HEK293T (cell line): Measurements from ENCODE around the gene CHRND.

ENCODE experiments used
- CTCF ChIA-PET: fragments of 350-600 bp; formaldehyde crosslinking; extraction: SDS; loops from one replicate; lab custom pipeline; 2021; ENCODE audit warnings: antibody characterized with exemption, inconsistent platforms; lab: Yijun Ruan, JAX
- POLR2A ChIA-PET: fragments of 350-600 bp; formaldehyde crosslinking; extraction: SDS; loops from one replicate; lab custom pipeline; 2020; ENCODE audit warnings: antibody characterized with exemption, inconsistent platforms; lab: Yijun Ruan, JAX
- DNase-seq: peaks from one replicate; pipeline ENCODE4 v3.0.0; 2012; ENCODE audit warnings: mixed read lengths; ENCODE audit errors: extremely low spot score
- ARNT ChIP-seq: fragments of 450-650 bp; IDR thresholded peaks from 2 replicates; pipeline ENCODE4 v1.6.1; 2017; ENCODE audit warnings: mild to moderate bottlenecking
- BHLHE40 ChIP-seq: fragments of 450-650 bp; IDR thresholded peaks from 2 replicates; pipeline ENCODE4 v1.6.1; 2016; ENCODE audit warnings: mild to moderate bottlenecking, moderate library complexity, borderline replicate concordance
- CTBP1 ChIP-seq: fragments of 450-650 bp; IDR thresholded peaks from 2 replicates; pipeline ENCODE4 v1.6.1; 2016; ENCODE audit warnings: borderline replicate concordance
- ELF4 ChIP-seq: fragments of 450-650 bp; IDR thresholded peaks from 2 replicates; pipeline ENCODE4 v1.6.1; 2017; ENCODE audit warnings: antibody characterized with exemption
- FOXA1 ChIP-seq: fragments of 450-650 bp; IDR thresholded peaks from 2 replicates; pipeline ENCODE4 v1.6.1; 2016; ENCODE audit warnings: mild to moderate bottlenecking
- FOXK2 ChIP-seq: fragments of 450-650 bp; IDR thresholded peaks from 2 replicates; pipeline ENCODE4 v1.6.1; 2016; ENCODE audit warnings: mild to moderate bottlenecking
- FOXM1 ChIP-seq: fragments of 450-650 bp; IDR thresholded peaks from 2 replicates; pipeline ENCODE4 v1.6.1; 2017; ENCODE audit warnings: mild to moderate bottlenecking, borderline replicate concordance
- HDGF ChIP-seq: fragments of 450-650 bp; IDR thresholded peaks from 2 replicates; pipeline ENCODE4 v1.6.1; 2017; ENCODE audit warnings: antibody characterized with exemption, borderline replicate concordance
- L3MBTL2 ChIP-seq: fragments of 450-650 bp; conservative IDR thresholded peaks from 2 replicates; pipeline ENCODE4 v1.6.1; 2016; ENCODE audit warnings: mild to moderate bottlenecking
- LEF1 ChIP-seq: fragments of 450-650 bp; IDR thresholded peaks from 2 replicates; pipeline ENCODE4 v1.6.1; 2017; ENCODE audit warnings: mild to moderate bottlenecking, borderline replicate concordance
- NFRKB ChIP-seq: fragments of 450-650 bp; IDR thresholded peaks from 2 replicates; pipeline ENCODE4 v1.6.1; 2016; ENCODE audit warnings: mild to moderate bottlenecking, moderate library complexity
- SP1 ChIP-seq: fragments of 450-650 bp; IDR thresholded peaks from 2 replicates; pipeline ENCODE4 v1.6.1; 2017
- SUZ12 ChIP-seq: fragments of 450-650 bp; IDR thresholded peaks from 2 replicates; pipeline ENCODE4 v1.6.1; 2016; ENCODE audit warnings: mild to moderate bottlenecking
- TARDBP ChIP-seq: fragments of 450-650 bp; IDR thresholded peaks from 2 replicates; pipeline ENCODE4 v1.6.1; 2016
- ZNF384 ChIP-seq: fragments of 450-650 bp; IDR thresholded peaks from 2 replicates; pipeline ENCODE4 v1.6.1; 2016
- TF ChIP-seq, protein P1 (sequence below): fragments of 450-650 bp; IDR thresholded peaks from 2 replicates; pipeline ENCODE4 v1.6.1; 2016

Gene CHRND

DNA sequence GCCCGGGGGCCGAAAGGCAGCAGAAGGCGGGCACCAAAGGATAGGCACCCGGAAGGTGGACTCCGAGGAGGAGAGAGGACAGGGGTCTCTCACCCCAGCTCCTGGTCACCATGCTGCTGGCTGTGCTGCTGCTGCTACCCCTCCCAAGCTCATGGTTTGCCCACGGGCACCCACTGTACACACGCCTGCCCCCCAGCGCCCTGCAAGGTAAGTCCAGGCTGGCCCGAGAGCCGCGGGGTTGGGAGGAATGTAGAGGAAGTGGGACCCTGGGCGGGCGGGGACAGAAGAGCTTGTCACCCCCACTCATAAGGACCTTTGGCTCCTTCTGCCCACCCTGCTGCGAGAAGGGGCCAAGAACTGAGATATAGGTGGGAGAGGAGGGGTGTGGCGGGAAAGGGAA, 5.5 kb upstream of the CHRND start:
- TF ChIP-seq BHLHE40 (no peak), SP1 (no peak), ARNT (no peak), HDGF (no peak), NFRKB (no peak), SUZ12 (no peak), FOXM1 (no peak), ELF4 (no peak), FOXK2 (no peak), ZNF384 (no peak), CTBP1 (no peak), TARDBP (no peak), L3MBTL2 (no peak), LEF1 (no peak), FOXA1 (no peak)
- TF ChIP-seq, protein P1, sequence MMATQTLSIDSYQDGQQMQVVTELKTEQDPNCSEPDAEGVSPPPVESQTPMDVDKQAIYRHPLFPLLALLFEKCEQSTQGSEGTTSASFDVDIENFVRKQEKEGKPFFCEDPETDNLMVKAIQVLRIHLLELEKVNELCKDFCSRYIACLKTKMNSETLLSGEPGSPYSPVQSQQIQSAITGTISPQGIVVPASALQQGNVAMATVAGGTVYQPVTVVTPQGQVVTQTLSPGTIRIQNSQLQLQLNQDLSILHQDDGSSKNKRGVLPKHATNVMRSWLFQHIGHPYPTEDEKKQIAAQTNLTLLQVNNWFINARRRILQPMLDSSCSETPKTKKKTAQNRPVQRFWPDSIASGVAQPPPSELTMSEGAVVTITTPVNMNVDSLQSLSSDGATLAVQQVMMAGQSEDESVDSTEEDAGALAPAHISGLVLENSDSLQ: no peak
- ChIA-PET POLR2A (no interaction called here), CTCF (interaction anchor here (0.6 to 0.9 kb wide), 4 partner anchors 43 to 510 kb away, joined by 3 to 4 read pairs (median 3); no protein-coding TSS in a partner anchor)
- no peak for DNase-seq

DNA sequence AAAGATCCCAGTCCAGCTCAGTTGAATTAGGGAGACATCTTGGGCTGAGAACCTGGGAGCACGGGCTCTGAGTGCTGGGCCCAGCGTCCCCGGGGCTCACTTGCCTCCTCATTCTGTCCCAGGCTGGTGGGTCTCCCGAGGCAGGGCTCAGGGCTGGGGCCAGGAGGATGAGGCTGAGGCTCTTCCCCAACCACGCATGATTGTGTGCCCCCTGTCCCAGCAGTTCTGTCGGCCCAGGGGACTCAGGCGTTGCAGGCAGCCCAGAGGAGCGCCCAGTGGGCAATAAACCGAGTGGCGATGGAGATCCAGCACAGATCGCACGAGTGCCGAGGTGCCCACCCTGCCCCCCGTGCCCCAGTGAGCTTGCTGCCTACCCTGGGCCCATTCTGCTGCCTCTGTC, 4.9 kb upstream of the CHRND start:
- POLR2A ChIA-PET: no interaction called here
- CTCF ChIA-PET: interaction anchor here (0.6 to 0.9 kb wide), 4 partner anchors 44 to 177 kb away, joined by 3 read pairs; no protein-coding TSS in a partner anchor
- TF ChIP-seq ZNF384 (no peak), ARNT (no peak), HDGF (no peak), L3MBTL2 (no peak), FOXK2 (no peak), FOXM1 (no peak), SP1 (no peak), NFRKB (no peak), ELF4 (no peak), CTBP1 (no peak), SUZ12 (no peak), BHLHE40 (no peak), LEF1 (no peak), TARDBP (no peak), FOXA1 (no peak)
- TF ChIP-seq, protein P1: no peak
- DNase-seq: no peak

DNA sequence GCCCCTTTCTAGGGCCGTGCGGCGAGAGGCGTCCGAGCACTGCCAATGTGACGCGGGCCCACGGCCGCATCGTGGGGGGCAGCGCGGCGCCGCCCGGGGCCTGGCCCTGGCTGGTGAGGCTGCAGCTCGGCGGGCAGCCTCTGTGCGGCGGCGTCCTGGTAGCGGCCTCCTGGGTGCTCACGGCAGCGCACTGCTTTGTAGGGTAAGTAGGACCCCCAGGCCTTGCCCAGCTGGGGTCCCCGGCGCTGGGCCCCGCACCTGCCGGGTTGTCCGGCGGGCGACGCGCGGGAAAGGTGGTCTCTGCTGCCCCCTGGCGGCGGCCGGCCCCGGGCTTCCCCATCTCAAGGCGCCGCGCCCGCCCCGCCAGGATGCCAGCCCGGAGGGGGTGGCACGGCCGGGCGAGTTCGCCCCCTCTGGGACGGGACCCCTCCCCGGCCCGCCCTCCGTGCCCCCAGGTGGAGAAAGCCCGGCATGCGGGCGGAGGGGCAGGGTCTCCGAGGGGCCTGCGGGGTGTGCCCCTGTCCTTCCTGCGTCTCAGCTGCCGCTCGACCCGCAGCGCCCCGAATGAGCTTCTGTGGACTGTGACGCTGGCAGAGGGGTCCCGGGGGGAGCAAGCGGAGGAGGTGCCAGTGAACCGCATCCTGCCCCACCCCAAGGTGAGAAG, 3.9 kb upstream of the CHRND start:
- TF ChIP-seq SUZ12 (no peak), ZNF384 (no peak), SP1 (no peak), LEF1 (no peak), FOXA1 (no peak), BHLHE40 (no peak), CTBP1 (no peak), FOXM1 (no peak), ELF4 (no peak)
- TF ChIP-seq, protein P1: no peak
- DNase-seq: peak; percentile 82
- CTCF ChIA-PET: interaction anchor here (0.6 to 1.6 kb wide), 6 partner anchors 17 to 621 kb away, joined by 3 to 5 read pairs (median 3); partner anchors contain the start of gene CHRNG
- POLR2A ChIA-PET: no interaction called here

DNA sequence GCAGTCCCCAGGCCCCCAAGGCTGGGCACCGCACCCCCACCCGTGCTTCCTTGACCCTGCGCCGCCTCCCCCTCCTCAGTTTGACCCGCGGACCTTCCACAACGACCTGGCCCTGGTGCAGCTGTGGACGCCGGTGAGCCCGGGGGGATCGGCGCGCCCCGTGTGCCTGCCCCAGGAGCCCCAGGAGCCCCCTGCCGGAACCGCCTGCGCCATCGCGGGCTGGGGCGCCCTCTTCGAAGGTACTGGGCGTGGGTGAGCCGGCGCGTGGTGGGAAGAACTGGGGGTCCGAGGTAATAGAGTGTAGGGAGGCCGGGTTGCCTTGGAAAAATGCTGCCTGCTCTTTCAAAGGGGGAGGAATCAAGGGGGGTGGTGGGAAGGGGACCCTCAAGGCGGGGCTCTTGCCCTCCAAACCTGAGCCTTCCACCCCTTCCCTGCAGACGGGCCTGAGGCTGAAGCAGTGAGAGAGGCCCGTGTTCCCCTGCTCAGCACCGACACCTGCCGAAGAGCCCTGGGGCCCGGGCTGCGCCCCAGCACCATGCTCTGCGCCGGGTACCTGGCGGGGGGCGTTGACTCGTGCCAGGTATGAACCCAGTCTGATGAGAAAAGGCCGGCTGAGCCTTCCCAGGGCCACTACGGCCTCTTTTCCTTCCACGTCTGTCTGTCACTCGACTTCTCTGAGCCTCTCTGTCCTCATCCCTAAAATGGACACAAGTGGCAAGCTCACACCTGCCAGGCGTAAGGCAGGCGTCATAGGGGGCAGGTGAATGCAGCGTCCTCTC, 3.1 kb upstream of the CHRND start:
- TF ChIP-seq SP1 (no peak), ELF4 (no peak), FOXK2 (no peak)
- ChIA-PET CTCF (interaction anchor here (0.6 to 1.6 kb wide), 9 partner anchors 9 to 672 kb away, joined by 3 to 5 read pairs (median 3); partner anchors contain the start of gene CHRNG), POLR2A (interaction anchor here (2.1 kb wide), 1 partner anchor 28 kb away, joined by 8 read pairs; the partner anchor contains the start of genes EIF4E2 and TIGD1)
- DNase-seq: no peak

DNA sequence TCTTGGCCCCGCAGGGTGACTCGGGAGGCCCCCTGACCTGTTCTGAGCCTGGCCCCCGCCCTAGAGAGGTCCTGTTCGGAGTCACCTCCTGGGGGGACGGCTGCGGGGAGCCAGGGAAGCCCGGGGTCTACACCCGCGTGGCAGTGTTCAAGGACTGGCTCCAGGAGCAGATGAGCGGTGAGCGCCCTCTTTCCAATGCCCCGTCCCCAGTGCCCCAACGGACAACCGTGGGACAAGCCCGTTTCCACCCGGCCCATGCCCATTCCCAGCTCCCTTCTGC, 2.6 kb upstream of the CHRND start:
- POLR2A ChIA-PET: interaction anchor here (2.1 kb wide), 1 partner anchor 27 kb away, joined by 8 read pairs; the partner anchor contains the start of genes EIF4E2 and TIGD1
- CTCF ChIA-PET: interaction anchor here (0.6 to 1.4 kb wide), 6 partner anchors 9 to 673 kb away, joined by 3 to 4 read pairs (median 3); no protein-coding TSS in a partner anchor
- no peak for DNase-seq
- TF ChIP-seq SP1: no peak
- no peak for TF ChIP-seq FOXA1
- TF ChIP-seq, protein P1: no peak
